OCI-LY7 (cell line): ENCODE measurements around the gene TRANK1.

Experiments
- CTCF ChIP-seq: fragments of 200-600 bp; sonication (generic); conservative IDR thresholded peaks from 2 replicates; pipeline ENCODE4 v1.5.1; 2014; ENCODE audit warnings: mild to moderate bottlenecking, antibody characterized with exemption, low read length, moderate library complexity, mixed read lengths
- EZH2phosphoT487 ChIP-seq: fragments of 200-600 bp; sonication (generic); IDR thresholded peaks from 2 replicates; pipeline ENCODE4 v1.6.1; 2018; ENCODE audit warnings: low read depth, borderline replicate concordance, mild to moderate bottlenecking, mixed run types, antibody characterized with exemption, low read length, moderate library complexity, mixed read lengths

DNA sequence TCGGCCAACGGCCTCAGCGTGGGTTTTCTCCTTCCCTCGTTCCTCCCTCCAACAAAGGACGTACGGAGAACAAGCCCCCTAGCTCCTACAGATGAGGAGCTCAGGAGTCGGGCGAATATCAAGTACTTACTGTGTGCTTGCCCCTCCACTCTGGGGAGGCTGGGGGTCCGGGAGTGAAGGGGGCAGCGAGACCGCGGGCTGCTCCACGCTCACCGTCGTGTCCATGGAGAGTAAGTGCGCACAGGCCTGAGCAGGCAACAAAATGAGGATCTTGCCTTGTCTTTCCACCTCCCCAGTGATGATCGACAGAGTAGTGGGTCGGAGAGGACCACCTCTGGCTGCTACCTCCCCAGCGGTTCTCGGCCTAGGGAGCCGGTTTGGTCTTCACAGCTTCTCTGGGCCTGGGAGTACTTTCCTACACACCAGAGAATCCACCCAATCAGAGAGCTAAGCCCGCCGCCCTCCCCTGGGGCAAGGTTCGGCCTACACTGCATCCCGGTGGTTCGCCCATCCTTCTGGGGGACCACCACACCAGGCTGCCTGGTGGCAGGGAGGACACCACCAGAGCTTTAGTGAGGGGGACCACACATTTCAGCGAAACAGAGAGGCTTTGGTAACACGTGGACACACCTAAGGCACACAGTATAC, 603 bp upstream of the TRANK1 start:
- TF ChIP-seq CTCF (no peak), EZH2phosphoT487 (no peak)
